ENCODE measurements around the gene GPR35.

DNA sequence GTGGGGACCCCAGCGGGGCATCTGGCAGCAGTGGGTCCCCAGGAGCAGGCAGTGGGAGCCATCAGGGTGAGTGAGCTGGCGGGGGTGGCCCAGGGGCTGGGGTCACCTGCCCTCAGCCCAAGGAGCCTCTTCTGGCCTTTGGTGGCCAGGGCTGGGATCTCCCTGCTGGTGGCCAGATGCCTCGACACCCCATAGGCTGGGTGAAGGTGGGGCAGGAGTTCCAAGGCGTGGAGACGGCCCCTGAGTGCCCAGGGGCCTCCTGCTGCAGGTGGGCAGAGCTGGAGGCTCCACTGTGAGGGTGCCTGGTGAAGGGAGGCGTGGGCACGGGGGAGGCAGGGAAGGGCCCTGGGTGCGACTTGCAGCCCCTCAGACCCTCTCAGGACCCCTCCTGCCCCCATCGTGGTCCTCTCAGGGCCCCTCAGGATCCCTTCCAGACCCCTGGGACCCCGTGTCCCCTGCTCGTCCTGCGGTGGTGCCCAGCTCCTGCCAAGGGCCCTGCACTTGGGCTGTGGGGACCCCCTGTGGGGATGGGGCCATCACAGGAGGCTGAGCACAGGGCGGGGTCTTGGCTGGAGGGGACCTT lies 5.0 kb upstream of the GPR35 start:
- TF ChIP-seq, protein P1, sequence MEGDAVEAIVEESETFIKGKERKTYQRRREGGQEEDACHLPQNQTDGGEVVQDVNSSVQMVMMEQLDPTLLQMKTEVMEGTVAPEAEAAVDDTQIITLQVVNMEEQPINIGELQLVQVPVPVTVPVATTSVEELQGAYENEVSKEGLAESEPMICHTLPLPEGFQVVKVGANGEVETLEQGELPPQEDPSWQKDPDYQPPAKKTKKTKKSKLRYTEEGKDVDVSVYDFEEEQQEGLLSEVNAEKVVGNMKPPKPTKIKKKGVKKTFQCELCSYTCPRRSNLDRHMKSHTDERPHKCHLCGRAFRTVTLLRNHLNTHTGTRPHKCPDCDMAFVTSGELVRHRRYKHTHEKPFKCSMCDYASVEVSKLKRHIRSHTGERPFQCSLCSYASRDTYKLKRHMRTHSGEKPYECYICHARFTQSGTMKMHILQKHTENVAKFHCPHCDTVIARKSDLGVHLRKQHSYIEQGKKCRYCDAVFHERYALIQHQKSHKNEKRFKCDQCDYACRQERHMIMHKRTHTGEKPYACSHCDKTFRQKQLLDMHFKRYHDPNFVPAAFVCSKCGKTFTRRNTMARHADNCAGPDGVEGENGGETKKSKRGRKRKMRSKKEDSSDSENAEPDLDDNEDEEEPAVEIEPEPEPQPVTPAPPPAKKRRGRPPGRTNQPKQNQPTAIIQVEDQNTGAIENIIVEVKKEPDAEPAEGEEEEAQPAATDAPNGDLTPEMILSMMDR (optimal IDR thresholded peaks at IDR 0.05 in 1 of 3, IDR thresholded peaks at IDR 0.05 in 1 of 3, conservative IDR thresholded peaks at IDR 0.05 in 1 of 3; ENCODE audit: extremely low read depth in 1 of 3, insufficient read depth in 2 of 3, low read length in 3 of 3): no peak
- no peak for TF ChIP-seq EZH2 (IDR thresholded peaks at IDR 0.05; ENCODE audit: low read length)
